BE2C (cell line): Measurements from ENCODE around the gene LONRF2.

Source experiments
- DNase-seq: peaks from one replicate; pipeline ENCODE4 v3.0.0-alpha.2; 2020
- H3K27me3 ChIP-seq: fragments of 250-450 bp; sonication (Bioruptor Pico); 2 replicates; pipeline ENCODE4 v1.5.1; 2020; ENCODE audit warnings: mild to moderate bottlenecking
- H3K36me3 ChIP-seq: fragments of 250-450 bp; sonication (Bioruptor Pico); 2 replicates; pipeline ENCODE4 v1.5.1; 2020; ENCODE audit warnings: mild to moderate bottlenecking
- H3K4me1 ChIP-seq: fragments of 250-450 bp; sonication (Bioruptor Pico); 2 replicates; pipeline ENCODE4 v1.5.1; 2020
- H3K4me3 ChIP-seq: 2 replicates; pipeline ENCODE4 v1.5.1; 2011; ENCODE audit warnings: low read depth, low read length
- H3K9me3 ChIP-seq: fragments of 250-450 bp; sonication (Bioruptor Pico); 2 replicates; pipeline ENCODE4 v1.5.1; 2020
- TF ChIP-seq, protein P1 (sequence below): IDR thresholded peaks from 2 replicates; pipeline ENCODE4 v1.5.1; 2012; ENCODE audit warnings: mild to moderate bottlenecking, low read depth, low read length

Gene LONRF2

DNA sequence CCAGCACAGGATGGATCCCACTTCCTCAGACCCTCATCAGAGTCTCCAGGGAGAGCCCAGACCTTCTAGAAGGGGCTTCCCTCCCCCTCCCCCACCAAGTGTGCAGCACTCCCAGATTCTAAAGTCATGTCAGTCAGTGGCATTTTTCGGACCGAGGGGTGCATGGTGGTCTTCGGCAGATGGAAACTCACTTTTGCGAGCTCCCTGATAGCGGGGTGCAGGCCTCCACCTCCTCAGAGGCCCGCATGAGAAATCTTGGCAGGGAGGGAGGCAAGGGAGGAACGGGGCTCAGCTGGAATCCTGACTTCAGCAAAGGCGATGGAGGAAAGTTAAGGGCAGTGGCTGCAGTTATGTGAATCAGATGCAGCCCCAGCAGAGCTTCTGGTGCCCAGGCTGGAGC, 58.2 kb downstream of the LONRF2 start:
- no peaks in the 10 kb centered on the region; the same call in 1 of the 2 replicates for H3K4me1 ChIP-seq
- H3K9me3 ChIP-seq, result no peaks in the 10 kb centered on the region
- DNase-seq, result no peak
- no peak overlapping the region for H3K4me3 ChIP-seq
- H3K36me3 ChIP-seq, result no peaks in the 10 kb centered on the region
- H3K27me3 ChIP-seq, result no peaks in the 10 kb centered on the region
- TF ChIP-seq, protein P1, sequence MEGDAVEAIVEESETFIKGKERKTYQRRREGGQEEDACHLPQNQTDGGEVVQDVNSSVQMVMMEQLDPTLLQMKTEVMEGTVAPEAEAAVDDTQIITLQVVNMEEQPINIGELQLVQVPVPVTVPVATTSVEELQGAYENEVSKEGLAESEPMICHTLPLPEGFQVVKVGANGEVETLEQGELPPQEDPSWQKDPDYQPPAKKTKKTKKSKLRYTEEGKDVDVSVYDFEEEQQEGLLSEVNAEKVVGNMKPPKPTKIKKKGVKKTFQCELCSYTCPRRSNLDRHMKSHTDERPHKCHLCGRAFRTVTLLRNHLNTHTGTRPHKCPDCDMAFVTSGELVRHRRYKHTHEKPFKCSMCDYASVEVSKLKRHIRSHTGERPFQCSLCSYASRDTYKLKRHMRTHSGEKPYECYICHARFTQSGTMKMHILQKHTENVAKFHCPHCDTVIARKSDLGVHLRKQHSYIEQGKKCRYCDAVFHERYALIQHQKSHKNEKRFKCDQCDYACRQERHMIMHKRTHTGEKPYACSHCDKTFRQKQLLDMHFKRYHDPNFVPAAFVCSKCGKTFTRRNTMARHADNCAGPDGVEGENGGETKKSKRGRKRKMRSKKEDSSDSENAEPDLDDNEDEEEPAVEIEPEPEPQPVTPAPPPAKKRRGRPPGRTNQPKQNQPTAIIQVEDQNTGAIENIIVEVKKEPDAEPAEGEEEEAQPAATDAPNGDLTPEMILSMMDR, result no peak

DNA sequence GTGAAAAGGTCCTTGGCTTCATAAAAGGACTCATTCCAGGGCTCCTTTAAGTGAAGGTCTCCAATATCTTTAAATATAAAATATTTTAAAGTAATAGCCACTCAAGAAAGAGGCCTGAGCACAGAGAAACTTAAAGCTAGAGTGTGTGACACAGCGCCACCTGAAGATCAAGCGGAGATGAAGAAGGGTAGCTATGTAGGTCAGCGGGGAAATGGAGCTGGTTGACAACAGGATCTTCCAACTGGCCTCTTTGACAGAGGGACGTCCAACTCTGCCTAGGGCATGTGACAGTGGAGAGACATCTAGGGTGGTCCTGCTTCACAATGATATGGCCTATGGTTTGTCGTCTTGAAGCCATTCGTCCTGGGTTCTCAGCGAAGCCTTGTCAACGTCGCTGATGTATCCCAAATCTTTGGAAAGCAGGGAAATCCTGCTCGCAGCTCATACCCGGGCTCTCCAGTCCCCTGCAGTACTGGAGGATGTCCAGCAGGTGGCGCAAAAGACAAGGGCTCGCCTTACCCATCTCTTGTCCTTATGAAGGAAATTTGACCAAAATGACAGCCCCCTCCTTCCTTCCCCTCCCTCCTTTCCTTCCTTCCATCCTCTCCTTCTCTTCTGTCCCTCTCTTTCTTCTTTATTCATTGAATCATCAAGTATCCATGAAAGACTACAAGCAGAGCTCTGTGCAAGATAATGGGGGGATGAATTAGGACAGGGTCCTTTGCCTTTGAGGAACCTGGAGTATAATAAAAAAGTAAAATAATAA, 59.6 kb downstream of the LONRF2 start:
- Histone ChIP-seq H3K36me3 (no peaks in the 10 kb centered on the region), H3K9me3 (no peaks in the 10 kb centered on the region), H3K27me3 (no peaks in the 10 kb centered on the region), H3K4me1 (no peaks in the 10 kb centered on the region; the same call in 1 of the 2 replicates), H3K4me3 (peak overlapping the region; percentile 45)
- TF ChIP-seq, protein P1, result peak; percentile 80
- DNase-seq, result peak; percentile 56

DNA sequence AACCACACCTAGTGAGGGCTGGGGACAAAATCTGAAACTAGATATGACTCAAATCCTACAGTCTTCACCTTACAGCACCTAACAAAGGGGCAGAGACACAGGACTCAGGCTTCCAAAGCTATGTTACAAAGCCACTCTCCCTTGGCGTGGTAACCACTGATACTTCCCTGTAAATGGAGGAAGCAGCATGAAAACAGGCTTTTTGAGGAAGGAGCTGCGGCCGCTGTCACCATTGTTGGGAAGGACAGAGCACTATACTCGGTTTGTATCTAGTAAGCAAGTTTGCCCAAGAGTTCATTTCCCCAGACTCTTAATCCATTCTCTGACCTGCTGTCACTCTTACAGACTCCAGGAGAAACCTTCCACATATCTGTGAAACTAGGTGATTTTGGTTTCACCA, 60.3 kb downstream of the LONRF2 start:
- H3K27me3 ChIP-seq, result no peaks in the 10 kb centered on the region
- no peaks in the 10 kb centered on the region; the same call in 1 of the 2 replicates for H3K4me1 ChIP-seq
- DNase-seq, result no peak
- H3K9me3 ChIP-seq, result no peaks in the 10 kb centered on the region
- H3K36me3 ChIP-seq, result no peaks in the 10 kb centered on the region
- TF ChIP-seq, protein P1, result no peak
- H3K4me3 ChIP-seq, result no peak overlapping the region

DNA sequence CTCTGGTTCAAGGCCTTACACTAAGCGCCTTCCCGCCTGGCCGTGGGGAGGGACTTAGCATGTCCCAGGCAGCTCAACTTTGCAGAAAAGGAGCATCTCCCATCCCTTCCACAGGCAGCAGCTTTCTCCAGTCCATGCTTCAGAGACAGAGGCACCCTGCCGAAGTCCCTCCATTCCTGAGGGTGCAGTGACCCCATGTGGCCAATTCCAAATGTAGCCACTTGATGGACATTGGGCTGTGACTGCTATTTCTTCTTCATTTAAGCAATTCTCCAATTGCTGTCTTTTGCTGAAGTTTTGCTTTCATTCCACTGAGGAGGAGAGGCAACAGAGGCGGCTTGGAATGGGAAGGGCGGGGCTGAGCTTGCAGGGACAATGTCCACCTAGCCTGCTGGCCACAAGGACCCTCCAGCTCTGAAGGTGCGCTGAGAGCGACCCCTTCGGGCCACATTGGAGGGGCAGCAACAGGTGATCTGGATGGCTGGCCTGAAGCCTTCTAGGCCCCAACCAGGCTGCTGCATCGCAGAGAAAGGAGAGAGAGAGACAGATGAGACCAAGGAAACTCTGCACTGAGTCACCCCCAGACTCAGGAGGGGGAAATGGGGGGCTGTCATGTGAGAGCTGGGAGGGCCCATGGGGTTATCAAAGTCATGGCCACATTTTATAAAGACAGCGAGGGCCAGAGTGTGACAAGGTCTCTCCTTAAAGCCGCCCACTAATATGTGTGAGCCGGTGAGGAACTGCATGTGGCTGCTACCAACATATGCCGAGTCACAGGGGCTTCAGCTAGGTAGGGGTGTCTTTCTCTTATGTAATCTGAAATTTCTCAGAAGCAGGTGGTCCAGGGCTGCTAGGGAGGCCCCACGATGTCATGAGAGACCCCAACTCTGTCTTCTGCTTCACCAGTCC, 61.3 kb downstream of the LONRF2 start:
- DNase-seq, result peak; percentile 61
- Histone ChIP-seq H3K27me3 (no peaks in the 10 kb centered on the region), H3K9me3 (no peaks in the 10 kb centered on the region), H3K4me1 (no peaks in the 10 kb centered on the region; the same call in 1 of the 2 replicates), H3K36me3 (no peaks in the 10 kb centered on the region), H3K4me3 (no peak overlapping the region)
- TF ChIP-seq, protein P1, result peak; percentile 49

DNA sequence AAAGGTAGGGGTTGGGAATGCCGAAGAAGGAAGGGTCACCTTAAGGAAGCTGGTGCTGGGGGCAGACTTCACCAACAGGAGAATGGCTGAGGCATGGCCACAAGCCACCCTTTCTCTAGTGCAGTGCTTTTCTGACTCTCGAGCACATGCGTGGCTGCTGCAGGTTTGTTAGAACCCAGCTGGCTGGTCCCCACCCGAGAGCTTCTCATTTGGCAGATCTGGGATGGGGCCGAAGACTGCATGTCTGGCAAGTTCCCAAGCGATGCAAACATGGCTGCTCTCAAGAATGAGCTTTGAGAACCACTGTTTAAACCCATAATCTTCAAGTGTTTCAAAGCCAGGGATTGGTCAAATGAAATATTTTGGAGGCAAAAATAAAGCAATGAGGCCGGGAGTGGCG, 63.2 kb downstream of the LONRF2 start:
- no peak for DNase-seq
- H3K36me3 ChIP-seq, result no peaks in the 10 kb centered on the region
- H3K9me3 ChIP-seq, result no peaks in the 10 kb centered on the region
- H3K4me1 ChIP-seq, result no peaks in the 10 kb centered on the region; the same call in 1 of the 2 replicates
- no peak overlapping the region for H3K4me3 ChIP-seq
- no peaks in the 10 kb centered on the region for H3K27me3 ChIP-seq
- TF ChIP-seq, protein P1, result no peak
